HepG2 (cell line): Measurements from ENCODE around the gene GLS2. TPM values are rescaled to one million over a fixed set of nuclear protein-coding genes. Genes with fewer than 3 reads are reported as not detected.
A peak's percentile ranks its signal among the peaks of the same experiment; 100 is the strongest.

Source experiments
- ARID5B ChIP-seq: IDR thresholded peaks from 2 replicates; pipeline ENCODE4 v1.4.0; 2020; ENCODE audit warnings: mild to moderate bottlenecking, missing genetic modification reagents
- ATF2 ChIP-seq: sonication (generic); formaldehyde crosslinking; IDR thresholded peaks from 2 replicates; pipeline ENCODE4 v1.4.0; 2020; ENCODE audit warnings: missing genetic modification reagents
- CEBPB ChIP-seq: IDR thresholded peaks from 2 replicates; pipeline ENCODE4 v1.6.1; 2011; ENCODE audit warnings: low read depth, low read length, improper control_type of control experiment, borderline replicate concordance
- EED ChIP-seq: sonication (generic); formaldehyde crosslinking; IDR thresholded peaks from 2 replicates; pipeline ENCODE4 v1.5.0; 2020; ENCODE audit warnings: mild to moderate bottlenecking, missing genetic modification reagents
- FOXA3 ChIP-seq: IDR thresholded peaks from 2 replicates; pipeline ENCODE4 v1.6.1; 2016; ENCODE audit warnings: missing genetic modification reagents, missing compliant biosample characterization
- GATAD1 ChIP-seq: IDR thresholded peaks from 2 replicates; pipeline ENCODE4 v1.6.1; 2016; ENCODE audit warnings: missing genetic modification reagents, missing compliant biosample characterization
- HOXD1 ChIP-seq: sonication (generic); formaldehyde crosslinking; IDR thresholded peaks from 2 replicates; pipeline ENCODE4 v1.5.0; 2020; ENCODE audit warnings: missing genetic modification reagents
- PITX1 ChIP-seq: sonication (generic); formaldehyde crosslinking; IDR thresholded peaks from 2 replicates; pipeline ENCODE4 v1.5.1; 2020; ENCODE audit warnings: mild to moderate bottlenecking, missing genetic modification reagents
- TOE1 ChIP-seq: sonication (generic); formaldehyde crosslinking; IDR thresholded peaks from 2 replicates; pipeline ENCODE4 v1.4.0; 2020; ENCODE audit warnings: mild to moderate bottlenecking, missing genetic modification reagents
- ZMYM4 ChIP-seq: sonication (generic); formaldehyde crosslinking; IDR thresholded peaks from 2 replicates; pipeline ENCODE4 v1.8.1; 2023; ENCODE audit warnings: mild to moderate bottlenecking, missing genetic modification reagents
- ZNF232 ChIP-seq: sonication (generic); formaldehyde crosslinking; IDR thresholded peaks from 2 replicates; pipeline ENCODE4 v1.4.0; 2020; ENCODE audit warnings: missing genetic modification reagents, borderline replicate concordance
- ZNF274 ChIP-seq: sonication (generic); formaldehyde crosslinking; IDR thresholded peaks from 2 replicates; pipeline ENCODE4 v1.5.1; 2020; ENCODE audit warnings: mild to moderate bottlenecking, missing genetic modification reagents
- ZNF572 ChIP-seq: sonication (generic); formaldehyde crosslinking; IDR thresholded peaks from 2 replicates; pipeline ENCODE4 v1.5.1; 2020; ENCODE audit warnings: mild to moderate bottlenecking, missing genetic modification reagents
- polyA plus RNA-seq, 8 experiments: library from polyadenylated mRNA; depleted of rRNA in 3 of 8; stranded (reverse) in 7 of 8; unstranded in 1 of 8; fragments of >200 nt; fragmentation: Illumina TruSeq in 4 of 8; extraction: Trizol in 4 of 8; gene quantifications; 2 replicates each; pipeline versions ENCODE4 v1.2.1 to v1.2.3, GENCODE V29; 2011 to 2016; ENCODE audit warnings: low read depth in 4 of 8, missing spikeins in 1 of 8, mixed read lengths in 1 of 8; ENCODE audit not compliant: insufficient read depth in 1 of 8
- total RNA-seq, 5 experiments: library from RNA; depleted of rRNA; stranded (reverse); fragments of >200 nt; fragmentation: Illumina TruSeq; extraction: Trizol; gene quantifications; 2 replicates each; pipeline ENCODE4 v1.2.3, GENCODE V29; 2016; ENCODE audit warnings: low read depth in 1 of 5
- TF ChIP-seq, protein P1 (sequence below): sonication (generic); formaldehyde crosslinking; IDR thresholded peaks from 2 replicates; pipeline ENCODE4 v1.8.1; 2022; ENCODE audit warnings: low read depth, mild to moderate bottlenecking, missing genetic modification reagents
- TF ChIP-seq, protein P2 (sequence below): sonication (generic); formaldehyde crosslinking; IDR thresholded peaks from 2 replicates; pipeline ENCODE4 v1.5.1; 2020; ENCODE audit warnings: mild to moderate bottlenecking, missing genetic modification reagents, moderate library complexity
- TF ChIP-seq, protein P3 (sequence below): IDR thresholded peaks from 2 replicates; pipeline ENCODE4 v1.6.1; 2018; ENCODE audit warnings: missing genetic modification reagents, mild to moderate bottlenecking, missing compliant biosample characterization

GLS2 gene
- total and polyA plus RNA-seq, 2 of the 13 experiments (the other 11 are each of a cell fraction or from before 2014, with no cell fraction given) = 8.6 to 12.2 TPM

GRCh38 chr12:56476972-56477432 is 11.0 kb downstream of the GLS2 start (continued):
- TF ChIP-seq, protein P1, sequence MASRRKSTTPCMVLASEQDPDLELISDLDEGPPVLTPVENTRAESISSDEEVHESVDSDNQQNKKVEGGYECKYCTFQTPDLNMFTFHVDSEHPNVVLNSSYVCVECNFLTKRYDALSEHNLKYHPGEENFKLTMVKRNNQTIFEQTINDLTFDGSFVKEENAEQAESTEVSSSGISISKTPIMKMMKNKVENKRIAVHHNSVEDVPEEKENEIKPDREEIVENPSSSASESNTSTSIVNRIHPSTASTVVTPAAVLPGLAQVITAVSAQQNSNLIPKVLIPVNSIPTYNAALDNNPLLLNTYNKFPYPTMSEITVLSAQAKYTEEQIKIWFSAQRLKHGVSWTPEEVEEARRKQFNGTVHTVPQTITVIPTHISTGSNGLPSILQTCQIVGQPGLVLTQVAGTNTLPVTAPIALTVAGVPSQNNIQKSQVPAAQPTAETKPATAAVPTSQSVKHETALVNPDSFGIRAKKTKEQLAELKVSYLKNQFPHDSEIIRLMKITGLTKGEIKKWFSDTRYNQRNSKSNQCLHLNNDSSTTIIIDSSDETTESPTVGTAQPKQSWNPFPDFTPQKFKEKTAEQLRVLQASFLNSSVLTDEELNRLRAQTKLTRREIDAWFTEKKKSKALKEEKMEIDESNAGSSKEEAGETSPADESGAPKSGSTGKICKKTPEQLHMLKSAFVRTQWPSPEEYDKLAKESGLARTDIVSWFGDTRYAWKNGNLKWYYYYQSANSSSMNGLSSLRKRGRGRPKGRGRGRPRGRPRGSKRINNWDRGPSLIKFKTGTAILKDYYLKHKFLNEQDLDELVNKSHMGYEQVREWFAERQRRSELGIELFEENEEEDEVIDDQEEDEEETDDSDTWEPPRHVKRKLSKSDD = no peak
- TF ChIP-seq, protein P2, sequence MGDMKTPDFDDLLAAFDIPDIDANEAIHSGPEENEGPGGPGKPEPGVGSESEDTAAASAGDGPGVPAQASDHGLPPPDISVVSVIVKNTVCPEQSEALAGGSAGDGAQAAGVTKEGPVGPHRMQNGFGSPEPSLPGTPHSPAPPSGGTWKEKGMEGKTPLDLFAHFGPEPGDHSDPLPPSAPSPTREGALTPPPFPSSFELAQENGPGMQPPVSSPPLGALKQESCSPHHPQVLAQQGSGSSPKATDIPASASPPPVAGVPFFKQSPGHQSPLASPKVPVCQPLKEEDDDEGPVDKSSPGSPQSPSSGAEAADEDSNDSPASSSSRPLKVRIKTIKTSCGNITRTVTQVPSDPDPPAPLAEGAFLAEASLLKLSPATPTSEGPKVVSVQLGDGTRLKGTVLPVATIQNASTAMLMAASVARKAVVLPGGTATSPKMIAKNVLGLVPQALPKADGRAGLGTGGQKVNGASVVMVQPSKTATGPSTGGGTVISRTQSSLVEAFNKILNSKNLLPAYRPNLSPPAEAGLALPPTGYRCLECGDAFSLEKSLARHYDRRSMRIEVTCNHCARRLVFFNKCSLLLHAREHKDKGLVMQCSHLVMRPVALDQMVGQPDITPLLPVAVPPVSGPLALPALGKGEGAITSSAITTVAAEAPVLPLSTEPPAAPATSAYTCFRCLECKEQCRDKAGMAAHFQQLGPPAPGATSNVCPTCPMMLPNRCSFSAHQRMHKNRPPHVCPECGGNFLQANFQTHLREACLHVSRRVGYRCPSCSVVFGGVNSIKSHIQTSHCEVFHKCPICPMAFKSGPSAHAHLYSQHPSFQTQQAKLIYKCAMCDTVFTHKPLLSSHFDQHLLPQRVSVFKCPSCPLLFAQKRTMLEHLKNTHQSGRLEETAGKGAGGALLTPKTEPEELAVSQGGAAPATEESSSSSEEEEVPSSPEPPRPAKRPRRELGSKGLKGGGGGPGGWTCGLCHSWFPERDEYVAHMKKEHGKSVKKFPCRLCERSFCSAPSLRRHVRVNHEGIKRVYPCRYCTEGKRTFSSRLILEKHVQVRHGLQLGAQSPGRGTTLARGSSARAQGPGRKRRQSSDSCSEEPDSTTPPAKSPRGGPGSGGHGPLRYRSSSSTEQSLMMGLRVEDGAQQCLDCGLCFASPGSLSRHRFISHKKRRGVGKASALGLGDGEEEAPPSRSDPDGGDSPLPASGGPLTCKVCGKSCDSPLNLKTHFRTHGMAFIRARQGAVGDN (CRISPR knock-in tag) = peak; percentile 50
- TF ChIP-seq CEBPB = peak; percentile 90
- TF ChIP-seq ATF2 (CRISPR knock-in tag) = no peak
- no peak for TF ChIP-seq ZNF572
- TF ChIP-seq, protein P3, sequence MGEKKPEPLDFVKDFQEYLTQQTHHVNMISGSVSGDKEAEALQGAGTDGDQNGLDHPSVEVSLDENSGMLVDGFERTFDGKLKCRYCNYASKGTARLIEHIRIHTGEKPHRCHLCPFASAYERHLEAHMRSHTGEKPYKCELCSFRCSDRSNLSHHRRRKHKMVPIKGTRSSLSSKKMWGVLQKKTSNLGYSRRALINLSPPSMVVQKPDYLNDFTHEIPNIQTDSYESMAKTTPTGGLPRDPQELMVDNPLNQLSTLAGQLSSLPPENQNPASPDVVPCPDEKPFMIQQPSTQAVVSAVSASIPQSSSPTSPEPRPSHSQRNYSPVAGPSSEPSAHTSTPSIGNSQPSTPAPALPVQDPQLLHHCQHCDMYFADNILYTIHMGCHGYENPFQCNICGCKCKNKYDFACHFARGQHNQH (CRISPR knock-in tag) = no peak
- TF ChIP-seq HOXD1 (CRISPR knock-in tag) = no peak
- TF ChIP-seq EED (CRISPR knock-in tag) = no peak
- no peak for TF ChIP-seq ZNF274
- 0 out of 2 replicates have a peak, but pooled peaks have one; percentile 23 for TF ChIP-seq ZMYM4 (CRISPR knock-in tag)
- no peak for TF ChIP-seq TOE1
- peak; percentile 27; the same call in 1 of the 2 replicates for TF ChIP-seq FOXA3 (CRISPR knock-in tag)
- no peak for TF ChIP-seq GATAD1 (CRISPR knock-in tag)
- peak; percentile 51; the same call in 1 of the 2 replicates for TF ChIP-seq PITX1 (CRISPR knock-in tag)
- 0 out of 2 replicates have a peak, but pooled peaks have one; percentile 14 for TF ChIP-seq ARID5B
- no peak for TF ChIP-seq ZNF232 (CRISPR knock-in tag)
